Neuronal stem cell (in vitro differentiated cells): ENCODE results near the gene DMD.

Experiments used
- DNase-seq: peaks from one replicate; pipeline ENCODE4 v3.0.0-alpha.2; 2013; ENCODE audit warnings: low spot score
- H2AFZ ChIP-seq: one replicate; pipeline ENCODE4 v1.6.1; 2013; ENCODE audit warnings: mild to moderate bottlenecking, low read length, inconsistent platforms
- H2AK5ac ChIP-seq: 2 replicates; pipeline ENCODE4 v1.6.1; 2013; ENCODE audit warnings: low read depth, mild to moderate bottlenecking, inconsistent platforms, low read length, moderate library complexity, mixed read lengths
- H2BK120ac ChIP-seq: 2 replicates; pipeline ENCODE4 v1.6.1; 2013; ENCODE audit warnings: low read depth, mild to moderate bottlenecking, inconsistent platforms, low read length, moderate library complexity, mixed read lengths
- H2BK12ac ChIP-seq: one replicate; pipeline ENCODE4 v1.6.1; 2013; ENCODE audit warnings: low read length, inconsistent platforms
- H2BK15ac ChIP-seq: 2 replicates; pipeline ENCODE4 v1.6.1; 2013; ENCODE audit warnings: mild to moderate bottlenecking, low read length, inconsistent platforms, mixed read lengths
- H2BK5ac ChIP-seq: one replicate; pipeline ENCODE4 v1.6.1; 2013; ENCODE audit warnings: inconsistent platforms, mild to moderate bottlenecking, low read length, moderate library complexity
- H3K14ac ChIP-seq: one replicate; pipeline ENCODE4 v1.6.1; 2013; ENCODE audit warnings: low read length, inconsistent platforms
- H3K18ac ChIP-seq: 2 replicates; pipeline ENCODE4 v1.6.1; 2013; ENCODE audit warnings: low read length, inconsistent platforms
- H3K23ac ChIP-seq: 2 replicates; pipeline ENCODE4 v1.6.1; 2013; ENCODE audit warnings: low read depth, mild to moderate bottlenecking, mixed read lengths, low read length, inconsistent platforms; ENCODE audit not compliant: poor library complexity
- H3K27ac ChIP-seq: replicated peaks from 3 replicates; pipeline ENCODE4 v1.5.1; 2013; ENCODE audit warnings: low read length, inconsistent platforms
- H3K27me3 ChIP-seq, 3 experiments: 2 replicates each; pipeline ENCODE4 v1.6.1; 2013; ENCODE audit warnings: low read length in 3 of 3, mild to moderate bottlenecking in 2 of 3, inconsistent platforms in 1 of 3, low read depth in 1 of 3, mixed read lengths in 1 of 3, moderate library complexity in 1 of 3; ENCODE audit not compliant: control insufficient read depth in 3 of 3, insufficient read depth in 3 of 3
- H3K36me3 ChIP-seq, 2 donors: replicated peaks in 1 of 2; 2 replicates each; pipeline ENCODE4 v1.6.1; 2013; ENCODE audit warnings: low read length in 2 of 2; ENCODE audit not compliant: control insufficient read depth in 2 of 2, insufficient read depth in 2 of 2
- H3K4ac ChIP-seq: 2 replicates; pipeline ENCODE4 v1.6.1; 2013; ENCODE audit warnings: inconsistent platforms, mild to moderate bottlenecking, low read length, moderate library complexity
- H3K4me1 ChIP-seq, 2 donors: 1 replicate in 1 of 2; 2 replicates in 1 of 2; pipeline ENCODE4 v1.6.1; 2013; ENCODE audit warnings: low read length in 2 of 2, low read depth in 1 of 2; ENCODE audit not compliant: control insufficient read depth in 2 of 2, insufficient read depth in 1 of 2
- H3K4me2 ChIP-seq: one replicate; pipeline ENCODE4 v1.6.1; 2013; ENCODE audit warnings: mild to moderate bottlenecking, low read length, inconsistent platforms; ENCODE audit not compliant: insufficient read depth, poor library complexity, severe bottlenecking
- H3K4me3 ChIP-seq, 2 donors: 2 replicates each; pipeline ENCODE4 v1.5.1; 2013; ENCODE audit warnings: low read length in 2 of 2, mild to moderate bottlenecking in 2 of 2, inconsistent platforms in 1 of 2, moderate library complexity in 1 of 2
- H3K79me1 ChIP-seq: one replicate; pipeline ENCODE4 v1.6.1; 2013; ENCODE audit warnings: low read depth, mild to moderate bottlenecking, inconsistent platforms, low read length, moderate library complexity
- H3K9ac ChIP-seq: one replicate; pipeline ENCODE4 v1.6.1; 2013; ENCODE audit warnings: mild to moderate bottlenecking, low read depth, low read length, inconsistent platforms; ENCODE audit not compliant: poor library complexity
- H3K9me3 ChIP-seq, 2 donors: replicated peaks in 1 of 2; 2 replicates each; pipeline versions ENCODE3 to v1.6.1; 2013; ENCODE audit warnings: low read length in 2 of 2, mild to moderate bottlenecking in 2 of 2, inconsistent platforms in 1 of 2, low read depth in 1 of 2, mixed read lengths in 1 of 2, moderate library complexity in 1 of 2; ENCODE audit not compliant: control insufficient read depth in 2 of 2, insufficient read depth in 1 of 2
- H4K8ac ChIP-seq: one replicate; pipeline ENCODE4 v1.6.1; 2013; ENCODE audit warnings: low read depth, mild to moderate bottlenecking, inconsistent platforms, low read length, moderate library complexity
- H4K91ac ChIP-seq: one replicate; pipeline ENCODE4 v1.6.1; 2013; ENCODE audit warnings: low read length, low read depth, mild to moderate bottlenecking, inconsistent platforms; ENCODE audit not compliant: poor library complexity
- WGBS, 2 donors: extraction: QIAGEN DNeasy Blood & Tissue Kit; methylation state at CpG; one replicate each; pipeline ENCODE4 v1.1.7; 2013; ENCODE audit warnings: missing lambda C conversion rate in 2 of 2, mixed read lengths in 1 of 2; ENCODE audit not compliant: insufficient read length in 2 of 2, insufficient replicate concordance in 1 of 2; ENCODE audit errors: extremely low coverage in 2 of 2; 5-methylcytosine and 5-hydroxymethylcytosine counted together

Gene DMD

GRCh38 chrX:33195698-33196097 lies 15.7 kb downstream of the DMD start:
- H3K79me1 ChIP-seq = no peaks in the 10 kb centered on the region
- no peaks in the 10 kb centered on the region for H3K4me1 ChIP-seq
- no peak overlapping the region for H3K23ac ChIP-seq
- no peak overlapping the region for H2BK12ac ChIP-seq
- no peaks in the 10 kb centered on the region for H3K27me3 ChIP-seq
- WGBS, 2 donors = no CpG with 5 or more reads among the region's 1 CpG
- H4K8ac ChIP-seq = no peak overlapping the region
- no peak overlapping the region for H2BK5ac ChIP-seq
- DNase-seq = no peak
- no peak overlapping the region for H2AFZ ChIP-seq
- H3K4ac ChIP-seq = no peak overlapping the region
- no peaks in the 10 kb centered on the region for H3K9me3 ChIP-seq
- H3K4me2 ChIP-seq = no peak overlapping the region
- H2BK120ac ChIP-seq = no peak overlapping the region
- no peak overlapping the region for H4K91ac ChIP-seq
- no peak overlapping the region for H3K14ac ChIP-seq
- no peak overlapping the region for H3K27ac ChIP-seq
- H3K4me3 ChIP-seq = no peak overlapping the region
- no peak overlapping the region for H3K18ac ChIP-seq
- H3K9ac ChIP-seq = no peak overlapping the region
- H2BK15ac ChIP-seq = no peak overlapping the region
- H3K36me3 ChIP-seq = no peaks in the 10 kb centered on the region
- H2AK5ac ChIP-seq = no peak overlapping the region

GRCh38 chrX:33194876-33195433 lies 16.4 kb downstream of the DMD start:
- no peak overlapping the region for H3K4me2 ChIP-seq
- no peak overlapping the region for H3K18ac ChIP-seq
- no peak overlapping the region for H4K8ac ChIP-seq
- no peaks in the 10 kb centered on the region for H3K27me3 ChIP-seq
- no peaks in the 10 kb centered on the region for H3K36me3 ChIP-seq
- no peaks in the 10 kb centered on the region for H3K9me3 ChIP-seq
- no peak overlapping the region for H3K9ac ChIP-seq
- H3K23ac ChIP-seq = no peak overlapping the region
- H3K4ac ChIP-seq = no peak overlapping the region
- no peak overlapping the region for H2AFZ ChIP-seq
- H2BK5ac ChIP-seq = no peak overlapping the region
- H3K27ac ChIP-seq = no peak overlapping the region
- no peak overlapping the region for H3K14ac ChIP-seq
- no peak for DNase-seq
- H3K79me1 ChIP-seq = no peaks in the 10 kb centered on the region
- H3K4me3 ChIP-seq = no peak overlapping the region
- H2AK5ac ChIP-seq = no peak overlapping the region
- no CpG with 5 or more reads among the region's 1 CpG for WGBS, 2 donors
- H2BK120ac ChIP-seq = no peak overlapping the region
- no peak overlapping the region for H2BK12ac ChIP-seq
- H3K4me1 ChIP-seq = no peaks in the 10 kb centered on the region
- H2BK15ac ChIP-seq = no peak overlapping the region
- H4K91ac ChIP-seq = no peak overlapping the region

GRCh38 chrX:33194289-33194688 lies 17.1 kb downstream of the DMD start:
- Histone ChIP-seq H3K36me3 (no peaks in the 10 kb centered on the region), H3K79me1 (no peaks in the 10 kb centered on the region), H2BK12ac (no peak overlapping the region), H3K4ac (no peak overlapping the region), H2BK5ac (no peak overlapping the region), H4K91ac (no peak overlapping the region), H2AK5ac (no peak overlapping the region), H2AFZ (no peak overlapping the region), H3K4me2 (no peak overlapping the region), H3K4me3 (no peak overlapping the region), H2BK15ac (no peak overlapping the region), H3K9me3 (no peaks in the 10 kb centered on the region), H3K27me3 (no peaks in the 10 kb centered on the region), H3K18ac (no peak overlapping the region), H2BK120ac (no peak overlapping the region), H3K27ac (no peak overlapping the region), H3K4me1 (no peaks in the 10 kb centered on the region), H3K14ac (no peak overlapping the region), H4K8ac (no peak overlapping the region), H3K23ac (no peak overlapping the region), H3K9ac (no peak overlapping the region)
- no CpG with 5 or more reads among the region's 2 CpGs for WGBS, 2 donors
- DNase-seq = no peak

GRCh38 chrX:33190016-33190415 lies 21.3 kb downstream of the DMD start:
- no peak overlapping the region for H2BK5ac ChIP-seq
- H4K8ac ChIP-seq = no peak overlapping the region
- no peak overlapping the region for H3K18ac ChIP-seq
- H3K27ac ChIP-seq = no peak overlapping the region
- no peaks in the 10 kb centered on the region for H3K36me3 ChIP-seq
- no peak overlapping the region for H2BK120ac ChIP-seq
- no peak overlapping the region for H2BK15ac ChIP-seq
- H3K4me3 ChIP-seq = no peak overlapping the region
- H2BK12ac ChIP-seq = no peak overlapping the region
- H3K4ac ChIP-seq = no peak overlapping the region
- no peak overlapping the region for H3K4me2 ChIP-seq
- no peaks in the 10 kb centered on the region for H3K4me1 ChIP-seq
- no peak overlapping the region for H2AK5ac ChIP-seq
- H3K27me3 ChIP-seq = no peaks in the 10 kb centered on the region
- no peak overlapping the region for H3K23ac ChIP-seq
- H3K9ac ChIP-seq = no peak overlapping the region
- no peak overlapping the region for H2AFZ ChIP-seq
- no peaks in the 10 kb centered on the region for H3K79me1 ChIP-seq
- H3K14ac ChIP-seq = no peak overlapping the region
- DNase-seq = no peak
- no peak overlapping the region for H4K91ac ChIP-seq
- no CpG with 5 or more reads among the region's 1 CpG for WGBS, 2 donors
- H3K9me3 ChIP-seq = no peaks in the 10 kb centered on the region
